Myocyte (in vitro differentiated cells): ENCODE measurements around the gene KRTAP13-3. TPM values are rescaled to one million over a fixed set of nuclear protein-coding genes. Genes with fewer than 3 reads are reported as not detected.

Experiments used
- total RNA-seq: library from RNA; depleted of rRNA; stranded (reverse); fragments of >200 nt; gene quantifications from 2 replicates; pipeline ENCODE4 v1.2.3, GENCODE V29; 2014

The KRTAP13-3 gene
- total RNA-seq, 1 donor from 2014 or later: not detected

Other genes starting within 250 kb of the KRTAP13-3 start
- gene CLDN8, start 209.8 kb downstream of the KRTAP13-3 start, total RNA-seq: not detected in 2 replicates
- gene KRTAP24-1, start 143.0 kb downstream of the KRTAP13-3 start, total RNA-seq: not detected in 2 replicates
- not detected in 2 replicates for gene KRTAP25-1, start 136.4 kb downstream of the KRTAP13-3 start, total RNA-seq
- not detected in 2 replicates for gene KRTAP26-1, start 105.6 kb downstream of the KRTAP13-3 start, total RNA-seq
- gene KRTAP27-1, start 88.2 kb downstream of the KRTAP13-3 start, total RNA-seq: not detected in 2 replicates
- gene KRTAP23-1, start 77.3 kb downstream of the KRTAP13-3 start, total RNA-seq: not detected in 2 replicates
- gene KRTAP13-2, start 53.7 kb downstream of the KRTAP13-3 start, total RNA-seq: not detected in 2 replicates
- gene KRTAP13-1, start 29.9 kb downstream of the KRTAP13-3 start, total RNA-seq: not detected in 2 replicates
- not detected in 2 replicates for gene KRTAP13-4, start 4.3 kb upstream of the KRTAP13-3 start, total RNA-seq
- gene KRTAP15-1, start 14.3 kb upstream of the KRTAP13-3 start, total RNA-seq: not detected in 2 replicates
- gene KRTAP19-1, start 54.4 kb upstream of the KRTAP13-3 start, total RNA-seq: not detected in 2 replicates
- gene KRTAP19-2, start 61.5 kb upstream of the KRTAP13-3 start, total RNA-seq: not detected in 2 replicates
- gene KRTAP19-3, start 66.1 kb upstream of the KRTAP13-3 start, total RNA-seq: not detected in 2 replicates
- not detected in 2 replicates for gene KRTAP19-4, start 71.2 kb upstream of the KRTAP13-3 start, total RNA-seq
- gene KRTAP19-5, start 76.2 kb upstream of the KRTAP13-3 start, total RNA-seq: not detected in 2 replicates
- not detected in 2 replicates for gene KRTAP19-6, start 115.9 kb upstream of the KRTAP13-3 start, total RNA-seq
- gene KRTAP19-7, start 135.4 kb upstream of the KRTAP13-3 start, total RNA-seq: not detected in 2 replicates
- not detected in 2 replicates for gene KRTAP22-2, start 164.5 kb upstream of the KRTAP13-3 start, total RNA-seq
- not detected in 2 replicates for gene KRTAP6-3, start 166.5 kb upstream of the KRTAP13-3 start, total RNA-seq
- not detected in 2 replicates for gene KRTAP6-2, start 173.0 kb upstream of the KRTAP13-3 start, total RNA-seq
- gene KRTAP22-1, start 175.2 kb upstream of the KRTAP13-3 start, total RNA-seq: not detected in 2 replicates
- gene KRTAP6-1, start 188.0 kb upstream of the KRTAP13-3 start, total RNA-seq: not detected in 2 replicates
- not detected in 2 replicates for gene KRTAP20-1, start 190.5 kb upstream of the KRTAP13-3 start, total RNA-seq
- gene KRTAP20-4, start 194.7 kb upstream of the KRTAP13-3 start, total RNA-seq: not detected in 2 replicates
- gene KRTAP20-2, start 209.3 kb upstream of the KRTAP13-3 start, total RNA-seq: not detected in 2 replicates
- gene KRTAP20-3, start 216.9 kb upstream of the KRTAP13-3 start, total RNA-seq: not detected in 2 replicates